Astrocyte (in vitro differentiated cells and primary cell): ENCODE measurements around the gene GKN2.

Source experiments
- CTCF ChIP-seq: IDR thresholded peaks from 2 replicates; pipeline ENCODE4 v1.5.1; 2011; ENCODE audit warnings: low read depth, mild to moderate bottlenecking, inconsistent platforms, low read length, moderate library complexity; ENCODE audit not compliant: insufficient read depth
- EZH2 ChIP-seq: IDR thresholded peaks from 2 replicates; pipeline ENCODE4 v1.6.1; 2012; ENCODE audit warnings: mild to moderate bottlenecking, low read length, inconsistent platforms; ENCODE audit not compliant: insufficient read depth

GRCh38 chr2:68938938-68939337, 13.8 kb downstream of the GKN2 start:
- TF ChIP-seq CTCF = no peak
- TF ChIP-seq EZH2 = no peak
